Measurements from ENCODE around the gene BCL2L12. TPM values are rescaled to one million over a fixed set of nuclear protein-coding genes. Genes with fewer than 3 reads are reported as not detected.

BCL2L12 gene
- total and polyA plus RNA-seq, 2 donors (not counting 1 experiment from before 2014, with no cell fraction given), result 19.9 to 22.1 TPM

DNA sequence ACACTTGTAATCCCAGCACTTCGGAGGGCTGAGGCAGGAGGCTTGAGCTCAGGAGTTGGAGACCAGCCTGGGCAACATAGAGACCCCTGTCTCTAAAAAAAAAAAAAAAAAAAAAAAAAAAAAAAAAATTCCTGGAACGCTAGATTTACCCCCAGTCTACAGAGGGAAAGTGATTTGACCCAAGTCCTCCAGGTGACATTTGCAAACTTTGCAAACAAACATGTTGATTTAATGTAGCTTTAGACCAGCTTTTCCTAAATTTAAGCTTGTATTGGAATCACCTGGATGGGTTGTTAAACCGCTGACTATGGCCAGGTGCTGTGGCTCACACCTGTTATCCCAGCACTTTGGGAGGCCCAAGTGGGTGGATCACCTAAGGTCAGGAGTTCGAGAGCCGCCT is 33.6 kb downstream of the BCL2L12 start:
- ChIA-PET POLR2A (interaction anchor here (0.6 to 1.1 kb wide), 3 partner anchors 14 to 178 kb away, joined by 3 to 6 read pairs (median 5); partner anchors contain the start of gene AKT1S1), CTCF (interaction anchor here (0.6 to 1.3 kb wide), 2 partner anchors 168 to 193 kb away, joined by 3 to 4 read pairs; partner anchors contain the start of gene PNKP)
- no peaks in the 10 kb centered on the region for H3K79me2 ChIP-seq (ENCODE audit: control insufficient read depth, insufficient read depth, low read length)
- H4K20me1 ChIP-seq (ENCODE audit: control insufficient read depth, insufficient read depth, low read length, poor library complexity, severe bottlenecking), result no peaks in the 10 kb centered on the region
- no peak overlapping the region for H3K9ac ChIP-seq (ENCODE audit: low read length)
- no peak overlapping the region for H3K4me2 ChIP-seq (replicated peaks; ENCODE audit: low read depth, low read length, poor library complexity, severe bottlenecking)
- no peak overlapping the region for H3K4me3 ChIP-seq (ENCODE audit: control extremely low read depth in 1 of 5, extremely low read depth in 1 of 5, insufficient read depth in 1 of 5, low read depth in 2 of 5, low read length in 4 of 5)
- 93% methylated on average over 4 of the region's 5 CpGs for WGBS (ENCODE audit: insufficient coverage)
- Mint-ChIP-seq H3K4me1 (no peaks in the 10 kb centered on the region), H3K27ac (no peak overlapping the region), H3K9me3 (ENCODE audit: insufficient read depth) (no peaks in the 10 kb centered on the region), H3K27me3 (peaks cover 2% of the 10 kb centered on the region), H3K4me3 (no peak overlapping the region)
- H3K27me3 ChIP-seq (replicated peaks in 1 of 4; ENCODE audit: control extremely low read depth in 1 of 4, control insufficient read depth in 3 of 4, insufficient read depth in 4 of 4, low read length in 3 of 4), result peaks cover 0 to 8% (median 0%) of the 10 kb centered on the region in 4 experiments
- H3K27ac ChIP-seq (ENCODE audit: low read length in 2 of 2), result no peak overlapping the region
- TF ChIP-seq CTCF (IDR thresholded peaks at IDR 0.05), result no peak
- no peak for TF ChIP-seq EZH2 (IDR thresholded peaks at IDR 0.05; ENCODE audit: borderline replicate concordance, insufficient read depth, low read depth, low read length, poor library complexity, severe bottlenecking)
- DNase-seq (no peak), ATAC-seq (ENCODE audit: low read depth) (no peak)
- H3K9me3 ChIP-seq (ENCODE audit: control extremely low read depth in 1 of 3, control insufficient read depth in 2 of 3, insufficient read depth in 1 of 3, low read length in 2 of 3), result no peaks in the 10 kb centered on the region
- H3K36me3 ChIP-seq (replicated peaks in 1 of 2; ENCODE audit: control extremely low read depth in 1 of 2, control insufficient read depth in 1 of 2, extremely low read depth in 1 of 2, insufficient read depth in 2 of 2, low read length in 1 of 2), result no peaks in the 10 kb centered on the region
- H2AFZ ChIP-seq (ENCODE audit: insufficient read depth, low read depth, low read length, poor library complexity, severe bottlenecking), result no peak overlapping the region
- H3K4me1 ChIP-seq (ENCODE audit: control insufficient read depth in 2 of 2, insufficient read depth in 2 of 2, low read length in 2 of 2), result no peaks in the 10 kb centered on the region
- intact Hi-C loops (cut with micrococcal nuclease), result no loop called here

DNA sequence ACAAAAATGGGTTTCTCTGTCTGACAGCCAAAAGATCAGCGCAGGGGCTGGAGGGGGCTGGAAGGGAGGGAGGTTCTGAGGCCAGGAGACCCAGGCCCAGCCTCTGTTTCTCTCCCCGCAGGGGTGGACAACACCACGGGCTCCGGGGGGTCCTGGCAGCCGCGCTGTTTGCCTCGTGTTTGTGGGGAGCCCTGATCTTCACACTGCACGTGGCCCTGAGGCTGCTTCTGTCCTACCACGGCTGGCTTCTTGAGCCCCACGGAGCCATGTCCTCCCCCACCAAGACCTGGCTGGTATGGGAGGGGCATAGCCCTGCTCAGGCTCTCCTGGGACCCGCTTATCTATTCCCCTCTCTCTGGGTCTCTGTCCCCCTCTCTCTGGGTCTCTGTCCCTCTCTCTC is 34.8 kb downstream of the BCL2L12 start:
- no peak overlapping the region for H3K4me2 ChIP-seq (replicated peaks; ENCODE audit: low read depth, low read length, poor library complexity, severe bottlenecking)
- 85% methylated on average over 8 of the region's 11 CpGs for WGBS (ENCODE audit: insufficient coverage)
- intact Hi-C loops (cut with micrococcal nuclease), result no loop called here
- no peak overlapping the region for H3K27ac ChIP-seq (ENCODE audit: low read length in 2 of 2)
- no peak for DNase-seq
- ATAC-seq (ENCODE audit: low read depth), result no peak
- H2AFZ ChIP-seq (ENCODE audit: insufficient read depth, low read depth, low read length, poor library complexity, severe bottlenecking), result no peak overlapping the region
- no peaks in the 10 kb centered on the region for H3K9me3 ChIP-seq (ENCODE audit: control extremely low read depth in 1 of 3, control insufficient read depth in 2 of 3, insufficient read depth in 1 of 3, low read length in 2 of 3)
- ChIA-PET CTCF (no interaction called here), POLR2A (interaction anchor here (0.6 to 1.1 kb wide), 2 partner anchors 9 to 12 kb away, joined by 3 to 4 read pairs; no protein-coding TSS in a partner anchor)
- H3K9ac ChIP-seq (ENCODE audit: low read length), result no peak overlapping the region
- no peaks in the 10 kb centered on the region for H3K9me3 Mint-ChIP-seq (ENCODE audit: insufficient read depth)
- no peaks in the 10 kb centered on the region for H4K20me1 ChIP-seq (ENCODE audit: control insufficient read depth, insufficient read depth, low read length, poor library complexity, severe bottlenecking)
- no peaks in the 10 kb centered on the region for H3K4me1 ChIP-seq (ENCODE audit: control insufficient read depth in 2 of 2, insufficient read depth in 2 of 2, low read length in 2 of 2)
- no peaks in the 10 kb centered on the region for H3K79me2 ChIP-seq (ENCODE audit: control insufficient read depth, insufficient read depth, low read length)
- peaks cover 0 to 8% (median 0%) of the 10 kb centered on the region in 4 experiments for H3K27me3 ChIP-seq (replicated peaks in 1 of 4; ENCODE audit: control extremely low read depth in 1 of 4, control insufficient read depth in 3 of 4, insufficient read depth in 4 of 4, low read length in 3 of 4)
- no peak overlapping the region for H3K27ac Mint-ChIP-seq
- H3K4me1 Mint-ChIP-seq, result no peaks in the 10 kb centered on the region
- no peak overlapping the region for H3K4me3 Mint-ChIP-seq
- H3K27me3 Mint-ChIP-seq, result peaks cover 2% of the 10 kb centered on the region
- no peak overlapping the region for H3K4me3 ChIP-seq (ENCODE audit: control extremely low read depth in 1 of 5, extremely low read depth in 1 of 5, insufficient read depth in 1 of 5, low read depth in 2 of 5, low read length in 4 of 5)
- no peaks in the 10 kb centered on the region for H3K36me3 ChIP-seq (replicated peaks in 1 of 2; ENCODE audit: control extremely low read depth in 1 of 2, control insufficient read depth in 1 of 2, extremely low read depth in 1 of 2, insufficient read depth in 2 of 2, low read length in 1 of 2)
- TF ChIP-seq CTCF (IDR thresholded peaks at IDR 0.05), result no peak
- no peak for TF ChIP-seq EZH2 (IDR thresholded peaks at IDR 0.05; ENCODE audit: borderline replicate concordance, insufficient read depth, low read depth, low read length, poor library complexity, severe bottlenecking)

Data from B cell (primary cell).